A549 (cell line): ENCODE data around the gene NCOA3. TPM values are rescaled to one million over a fixed set of nuclear protein-coding genes. Genes with fewer than 3 reads are reported as not detected.

Experiments used
- ATAC-seq, 2 experiments: fragments of 200-7000 bp in 1 of 2; fragments of >200 bp in 1 of 2; cut with Nextera tagmentation in 1 of 2; cut with Tn5 transposase in 1 of 2; 3 replicates each; pipeline versions ENCODE4 v1.8.0 to v1.9.1; 2018 to 2020; ENCODE audit warnings: mild to moderate bottlenecking in 1 of 2, moderate library complexity in 1 of 2
- CTCF ChIA-PET: fragments of 300-600 bp; sonication (Branson Sonifier 250); formaldehyde crosslinking; extraction: SDS; loops from one replicate; lab custom pipeline; 2021; ENCODE audit warnings: antibody characterized with exemption, inconsistent platforms; lab: Yijun Ruan, JAX
- POLR2A ChIA-PET: fragments of 350-600 bp; formaldehyde crosslinking; extraction: SDS; loops from one replicate; lab custom pipeline; 2021; ENCODE audit warnings: antibody characterized with exemption, inconsistent platforms; lab: Yijun Ruan, JAX
- DNase-seq, 2 experiments: peaks; one replicate each; pipeline versions ENCODE4 v3.0.0 to v3.0.0-alpha.2; 2011 to 2016; ENCODE audit warnings: low read depth in 1 of 2, low spot score in 1 of 2
- FAIRE-seq: peaks from 2 replicates; lab custom pipeline; 2011; peaks lifted over from hg19 to GRCh38; lab: Jason Lieb, UNC
- H3K27ac ChIP-seq, 2 experiments: fragments of >200 bp; sonication (Bioruptor Twin); formaldehyde crosslinking; 3 replicates each; pipeline ENCODE4 v1.5.1; 2016 to 2017
- H3K4me1 ChIP-seq: fragments of >200 bp; sonication (Bioruptor Twin); formaldehyde crosslinking; 3 replicates; pipeline ENCODE4 v1.6.1; 2016
- H3K4me2 ChIP-seq: fragments of >200 bp; sonication (Bioruptor Twin); formaldehyde crosslinking; 3 replicates; pipeline ENCODE4 v1.6.1; 2016
- H3K4me3 ChIP-seq: fragments of >200 bp; sonication (Bioruptor Twin); formaldehyde crosslinking; 3 replicates; pipeline ENCODE4 v1.5.1; 2016
- H3K9me3 ChIP-seq: fragments of >200 bp; sonication (Bioruptor Twin); formaldehyde crosslinking; 3 replicates; pipeline ENCODE4 v1.6.1; 2016
- CHD4 ChIP-seq: fragments of 200-600 bp; sonication (generic); IDR thresholded peaks from 2 replicates; pipeline ENCODE4 v1.6.1; 2016; ENCODE audit warnings: antibody characterized with exemption, mild to moderate bottlenecking, borderline replicate concordance
- CTCF ChIP-seq: fragments of >200 bp; sonication (Bioruptor Twin); formaldehyde crosslinking; IDR thresholded peaks from 3 replicates; pipeline ENCODE4 v1.5.1; 2016
- EHMT2 ChIP-seq: fragments of 200-600 bp; sonication (generic); IDR thresholded peaks from 2 replicates; pipeline ENCODE4 v1.6.1; 2016; ENCODE audit warnings: antibody characterized with exemption, low read depth, mild to moderate bottlenecking, moderate library complexity
- EP300 ChIP-seq, 2 experiments: fragments of >200 bp; sonication (Bioruptor Twin); formaldehyde crosslinking; IDR thresholded peaks; 2 replicates in 1 of 2; 3 replicates in 1 of 2; pipeline ENCODE4 v1.6.1; 2016 to 2017
- FOSL2 ChIP-seq, 2 experiments: fragments of 450-650 bp in 1 of 2; fragments of >200 bp in 1 of 2; sonication (Bioruptor Twin) in 1 of 2; formaldehyde crosslinking; IDR thresholded peaks; 2 replicates each; pipeline versions ENCODE4 v1.5.0 to v1.6.1; 2016 to 2020; ENCODE audit warnings: mild to moderate bottlenecking in 1 of 2, moderate library complexity in 1 of 2
- HES2 ChIP-seq: fragments of >200 bp; sonication (Bioruptor Twin); formaldehyde crosslinking; IDR thresholded peaks from 2 replicates; pipeline ENCODE4 v1.6.1; 2016
- KDM5A ChIP-seq: fragments of 200-600 bp; sonication (generic); IDR thresholded peaks from 2 replicates; pipeline ENCODE4 v1.6.1; 2016; ENCODE audit warnings: antibody characterized with exemption, mild to moderate bottlenecking
- MAFK ChIP-seq: fragments of 450-650 bp; IDR thresholded peaks from 2 replicates; pipeline ENCODE4 v1.6.1; 2014; ENCODE audit not compliant: partially characterized antibody
- MAX ChIP-seq: IDR thresholded peaks from 2 replicates; pipeline ENCODE4 v1.6.1; 2012
- NPAS2 ChIP-seq: fragments of 250-450 bp; sonication (Bioruptor Pico); IDR thresholded peaks from 2 replicates; pipeline ENCODE4 v1.8.0; 2022; ENCODE audit warnings: mild to moderate bottlenecking, moderate library complexity, borderline replicate concordance
- PHF8 ChIP-seq: fragments of 200-600 bp; sonication (generic); IDR thresholded peaks from 2 replicates; pipeline ENCODE4 v1.6.1; 2016; ENCODE audit warnings: low read depth, mild to moderate bottlenecking, antibody characterized with exemption, moderate library complexity, borderline replicate concordance
- POLR2AphosphoS2 ChIP-seq: conservative IDR thresholded peaks from 2 replicates; pipeline ENCODE4 v1.6.1; 2012; ENCODE audit warnings: low read length, improper control_type of control experiment, inconsistent platforms
- RAD21 ChIP-seq, 2 experiments: fragments of >200 bp in 1 of 2; sonication (Bioruptor Twin) in 1 of 2; formaldehyde crosslinking in 1 of 2; IDR thresholded peaks in 1 of 2; conservative IDR thresholded peaks in 1 of 2; 2 replicates in 1 of 2; 3 replicates in 1 of 2; pipeline ENCODE4 v1.6.1; 2012 to 2018; ENCODE audit warnings: inconsistent platforms in 1 of 2
- SREBF2 ChIP-seq: fragments of 450-650 bp; IDR thresholded peaks from 2 replicates; pipeline ENCODE4 v1.6.1; 2014; ENCODE audit warnings: mild to moderate bottlenecking, moderate library complexity
- TFCP2L1 ChIP-seq: fragments of 250-450 bp; sonication (Bioruptor Pico); IDR thresholded peaks from 2 replicates; pipeline ENCODE4 v1.5.0; 2021; ENCODE audit warnings: mild to moderate bottlenecking
- USF2 ChIP-seq: fragments of 450-650 bp; IDR thresholded peaks from 2 replicates; pipeline ENCODE4 v1.6.1; 2014; ENCODE audit warnings: antibody characterized with exemption
- ZSCAN20 ChIP-seq: fragments of 250-450 bp; sonication (Bioruptor Pico); IDR thresholded peaks from 2 replicates; pipeline ENCODE4 v1.8.0; 2022; ENCODE audit warnings: mild to moderate bottlenecking, moderate library complexity
- WGBS: methylation state at CpG from one replicate; pipeline ENCODE4 v1.1.6; 2017; ENCODE audit errors: missing lambda C conversion rate; 5-methylcytosine and 5-hydroxymethylcytosine counted together
- polyA plus RNA-seq, 4 experiments: library from polyadenylated mRNA; depleted of rRNA in 3 of 4; stranded (reverse); fragments of >200 nt; fragmentation: RNase III in 1 of 4; extraction: RNeasy Plus Mini Kit Qiagen cat#74134 plus additional on column Dnase treatment in 1 of 4; gene quantifications; 2 replicates in 3 of 4; 3 replicates in 1 of 4; pipeline ENCODE4 v1.2.3, GENCODE V29; 2011 to 2017

The NCOA3 gene
- polyA plus RNA-seq, 2 of the 4 experiments (the other 2 are of a cell fraction), result 42.9 to 136 TPM

- TF ChIP-seq HES2 (no peak), CHD4 (no peak), SREBF2 (no peak), MAX (no peak)
Measured at GRCh38 chr20:47532002-47532401, 30.3 kb downstream of the NCOA3 start (continued).

GRCh38 chr20:47533518-47534062 is 31.9 kb downstream of the NCOA3 start:
- 83% methylated on average over 3 of the region's 3 CpGs for WGBS
- Histone ChIP-seq H3K9me3 (no peaks in the 10 kb centered on the region), H3K4me2 (no peak overlapping the region), H3K4me3 (no peak overlapping the region), H3K27ac (no peak overlapping the region), H3K4me1 (peaks cover 30% of the 10 kb centered on the region; the same call in 2 of the 3 replicates)
- TF ChIP-seq PHF8 (no peak), SREBF2 (no peak), EHMT2 (no peak), FOSL2 (IDR thresholded peaks at IDR 0.05) (no peak), FOSL2 (CRISPR knock-in tag; IDR thresholded peaks at IDR 0.05) (no peak), NPAS2 (CRISPR knock-in tag) (no peak), ZSCAN20 (CRISPR knock-in tag) (no peak), CTCF (no peak), HES2 (no peak), POLR2AphosphoS2 (no peak), TFCP2L1 (no peak)
- POLR2A ChIA-PET, result no interaction called here
- no peak for FAIRE-seq
- CTCF ChIA-PET, result no interaction called here
- no peak for ATAC-seq
- DNase-seq, result no peak

- ChIA-PET POLR2A (no interaction called here), CTCF (interaction anchor here (0.7 kb wide), 1 partner anchor 328 kb away, joined by 3 read pairs; no protein-coding TSS in a partner anchor)
- ATAC-seq, result no peak
- H3K4me3 ChIP-seq, result no peak overlapping the region
- H3K4me1 ChIP-seq, result peaks cover 37% of the 10 kb centered on the region
- DNase-seq, result no peak
- H3K27ac ChIP-seq, result no peak overlapping the region
- no peaks in the 10 kb centered on the region for H3K9me3 ChIP-seq
- TF ChIP-seq CHD4, result no peak
- FAIRE-seq, result no peak
- WGBS, result 91% methylated on average over 5 of the region's 5 CpGs
- no peak overlapping the region for H3K4me2 ChIP-seq
Measured at GRCh38 chr20:47534405-47534804, 32.7 kb downstream of the NCOA3 start.

GRCh38 chr20:47535088-47535487 is 33.4 kb downstream of the NCOA3 start:
- ATAC-seq, result peak; percentile 66 to 73; a peak in 4 of 6 replicates
- peak in 1 of 2 experiments; percentile 55 for DNase-seq
- no peak for TF ChIP-seq NPAS2 (CRISPR knock-in tag)
- TF ChIP-seq KDM5A, result no peak
- TF ChIP-seq USF2, result no peak
- no peak for TF ChIP-seq MAFK
- peak; percentile 13; the same call in 1 of the 3 replicates for TF ChIP-seq CTCF
- 0 out of 5 replicates have a peak, but pooled peaks of 1 of the 2 experiments have one; percentile 20 for TF ChIP-seq RAD21 (conservative IDR thresholded peaks at IDR 0.05 in 1 of 2, IDR thresholded peaks at IDR 0.05 in 1 of 2)
- TF ChIP-seq EP300 (IDR thresholded peaks at IDR 0.05), result no peak
- TF ChIP-seq EHMT2, result no peak
- H3K27ac ChIP-seq, result no peak overlapping the region
- no peaks in the 10 kb centered on the region for H3K9me3 ChIP-seq
- ChIA-PET CTCF (interaction anchor here (1.1 kb wide), 2 partner anchors 17 to 29 kb away, joined by 3 to 4 read pairs; no protein-coding TSS in a partner anchor), POLR2A (interaction anchor here (0.7 to 0.9 kb wide), 2 partner anchors 10 to 42 kb away, joined by 3 to 4 read pairs; no protein-coding TSS in a partner anchor)
- FAIRE-seq, result no peak
- H3K4me1 ChIP-seq, result peaks cover 39% of the 10 kb centered on the region
- no peak overlapping the region for H3K4me2 ChIP-seq
- WGBS, result 83% methylated on average over 8 of the region's 8 CpGs
- no peak overlapping the region for H3K4me3 ChIP-seq
